ENCODE data around the gene RGL4.

Gene RGL4

GRCh38 chr22:23742505-23743264 lies 51.9 kb downstream of the RGL4 start:
- no peak for DNase-seq (ENCODE audit: low read depth)

GRCh38 chr22:23743303-23743705 lies 52.5 kb downstream of the RGL4 start:
- DNase-seq (ENCODE audit: low read depth) = no peak

- no peak for DNase-seq (ENCODE audit: low read depth)
These were observed 53.2 kb downstream of the RGL4 start for GRCh38 chr22:23744001-23744400.

GRCh38 chr22:23744485-23744884 lies 53.7 kb downstream of the RGL4 start:
- no peak for DNase-seq (ENCODE audit: low read depth)

- DNase-seq (ENCODE audit: low read depth) = no peak
These were observed 55.0 kb downstream of the RGL4 start for GRCh38 chr22:23745791-23746190.

All from stromal cell of bone marrow (primary cell).